NCI-H2081 treated with DMSO at 0.1 percent for 48 hours (cell line): ENCODE data around the gene RBMS1.

ENCODE experiments used
- DNase-seq: peaks from one replicate; lab custom pipeline; 2025; lab: John Stamatoyannopoulos, UW

The RBMS1 gene, protein sequence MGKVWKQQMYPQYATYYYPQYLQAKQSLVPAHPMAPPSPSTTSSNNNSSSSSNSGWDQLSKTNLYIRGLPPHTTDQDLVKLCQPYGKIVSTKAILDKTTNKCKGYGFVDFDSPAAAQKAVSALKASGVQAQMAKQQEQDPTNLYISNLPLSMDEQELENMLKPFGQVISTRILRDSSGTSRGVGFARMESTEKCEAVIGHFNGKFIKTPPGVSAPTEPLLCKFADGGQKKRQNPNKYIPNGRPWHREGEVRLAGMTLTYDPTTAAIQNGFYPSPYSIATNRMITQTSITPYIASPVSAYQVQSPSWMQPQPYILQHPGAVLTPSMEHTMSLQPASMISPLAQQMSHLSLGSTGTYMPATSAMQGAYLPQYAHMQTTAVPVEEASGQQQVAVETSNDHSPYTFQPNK

DNA sequence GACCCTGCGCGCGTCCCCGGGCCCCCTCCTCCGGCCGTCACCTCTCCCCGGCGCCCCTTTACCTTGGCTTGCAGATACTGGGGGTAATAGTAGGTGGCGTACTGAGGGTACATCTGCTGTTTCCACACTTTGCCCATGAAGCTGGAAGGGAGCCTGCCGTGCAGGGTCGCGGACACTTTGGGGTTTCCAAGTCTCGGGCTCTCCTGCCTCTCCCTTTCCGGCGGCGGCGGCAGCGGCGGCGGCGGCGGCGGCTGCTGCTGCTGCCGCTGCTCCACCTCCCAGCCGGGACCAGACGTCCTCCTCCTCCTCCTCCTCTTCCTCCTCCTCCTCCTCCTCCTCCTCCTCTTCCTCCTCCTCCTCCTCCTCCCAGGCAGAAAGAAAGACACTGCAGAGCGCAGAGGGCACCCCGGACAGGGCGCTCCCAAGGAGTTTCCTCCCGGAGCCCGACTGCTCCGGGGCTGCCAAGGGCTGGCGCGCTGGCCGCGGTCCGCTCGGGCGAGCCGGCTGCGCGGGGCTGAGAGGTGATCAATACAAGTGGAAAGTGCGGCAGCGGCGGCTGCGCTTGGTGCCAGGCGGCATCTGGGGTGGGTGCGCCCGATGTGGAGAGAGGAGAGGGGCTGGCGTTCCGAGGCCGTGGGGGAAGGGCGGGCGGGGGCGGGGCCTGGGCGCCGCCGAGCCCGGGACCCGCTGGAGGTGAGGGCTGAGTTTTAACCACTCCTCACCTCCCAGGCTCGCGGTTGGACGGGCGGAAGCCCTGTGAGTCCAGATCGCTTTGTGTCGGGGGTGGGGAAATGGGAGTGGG lies at the start of gene RBMS1:
Gene RBMS1 (minus strand): TSS at position 581 of the 802 bp plus-strand sequence. CDS start 444 bp downstream, at position 137.
- no peak for DNase-seq

DNA sequence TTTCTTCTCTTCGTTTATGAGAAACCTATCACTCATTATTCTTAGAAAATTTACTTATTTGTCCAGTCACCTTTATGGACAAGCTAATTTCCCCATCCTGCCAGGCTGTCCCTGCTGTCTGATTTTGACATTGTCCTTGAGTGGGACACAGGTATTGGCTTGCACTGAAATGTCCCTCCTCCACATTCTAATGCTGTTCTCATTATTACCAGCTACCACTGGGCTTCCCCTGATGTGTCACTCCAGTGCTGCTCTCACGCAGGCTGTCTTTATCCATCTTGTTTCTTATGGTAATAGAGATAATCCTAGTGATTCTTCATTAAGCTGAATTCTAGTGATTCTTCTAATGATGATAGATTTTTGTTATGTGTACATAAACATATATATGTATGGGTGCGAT lies 48.1 kb upstream of the RBMS1 start:
- DNase-seq = no peak

GRCh38 chr2:160538559-160539355 lies 45.1 kb upstream of the RBMS1 start:
- DNase-seq = no peak

GRCh38 chr2:160538115-160538514 lies 44.5 kb upstream of the RBMS1 start:
- DNase-seq = no peak

DNA sequence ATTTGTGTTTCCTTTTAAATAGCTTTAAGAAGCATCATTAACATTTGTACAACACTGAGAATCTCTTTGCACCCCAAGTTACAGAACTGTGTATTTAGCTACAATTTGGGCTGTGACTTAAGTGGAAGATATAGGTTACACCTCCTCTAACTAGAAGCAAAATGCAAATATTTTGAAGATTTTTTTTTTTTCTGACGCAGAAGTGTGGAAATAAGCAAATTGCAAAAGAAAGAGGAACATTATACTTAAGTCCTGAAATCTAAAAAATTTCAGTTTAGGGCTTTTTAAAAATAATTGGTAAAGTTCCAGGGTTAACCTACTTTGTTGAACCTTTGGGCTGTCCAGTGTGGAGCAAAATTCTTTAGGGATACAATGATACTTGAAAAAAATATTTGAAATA lies 41.4 kb upstream of the RBMS1 start:
- DNase-seq = no peak

GRCh38 chr2:160534249-160534648 lies 40.6 kb upstream of the RBMS1 start:
- DNase-seq = no peak

GRCh38 chr2:160533482-160533881 lies 39.9 kb upstream of the RBMS1 start:
- no peak for DNase-seq

- no peak for DNase-seq
Measured at GRCh38 chr2:160532388-160532787, 38.8 kb upstream of the RBMS1 start.

DNA sequence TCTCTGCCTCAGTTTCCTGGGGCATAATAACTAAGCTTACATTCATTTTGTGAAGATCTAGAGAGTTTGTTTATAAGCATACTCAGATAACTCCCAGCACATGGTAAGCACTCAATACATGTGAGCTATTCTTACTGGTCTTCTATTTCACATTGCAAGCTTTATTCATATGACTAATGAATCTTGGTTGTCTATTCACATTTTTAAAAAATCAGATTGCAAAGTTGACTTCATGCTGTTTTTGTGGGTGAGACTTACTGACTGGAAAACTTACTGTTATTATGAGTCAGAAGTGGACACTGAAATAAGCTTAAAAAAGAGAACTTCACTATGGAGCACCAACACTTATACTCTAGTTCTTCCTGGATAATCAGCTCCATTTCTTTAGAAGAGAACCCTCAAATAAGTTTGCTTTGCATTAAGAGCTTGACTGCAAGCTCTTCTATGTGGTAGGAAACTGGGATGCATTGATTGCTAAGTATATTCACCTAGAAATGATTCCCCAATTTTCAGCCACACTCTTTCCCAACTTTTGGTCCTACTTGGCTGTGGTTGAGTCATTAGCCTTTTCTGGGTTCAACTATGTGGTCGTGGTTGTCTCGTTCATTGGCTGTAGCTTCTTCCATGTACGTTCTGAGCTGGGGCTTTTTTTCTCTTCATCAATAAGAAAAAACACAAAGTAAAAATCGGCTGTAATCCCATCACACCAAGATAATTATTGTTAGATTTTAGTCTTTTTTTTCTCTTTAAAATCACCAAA lies 29.5 kb upstream of the RBMS1 start:
- DNase-seq = no peak

DNA sequence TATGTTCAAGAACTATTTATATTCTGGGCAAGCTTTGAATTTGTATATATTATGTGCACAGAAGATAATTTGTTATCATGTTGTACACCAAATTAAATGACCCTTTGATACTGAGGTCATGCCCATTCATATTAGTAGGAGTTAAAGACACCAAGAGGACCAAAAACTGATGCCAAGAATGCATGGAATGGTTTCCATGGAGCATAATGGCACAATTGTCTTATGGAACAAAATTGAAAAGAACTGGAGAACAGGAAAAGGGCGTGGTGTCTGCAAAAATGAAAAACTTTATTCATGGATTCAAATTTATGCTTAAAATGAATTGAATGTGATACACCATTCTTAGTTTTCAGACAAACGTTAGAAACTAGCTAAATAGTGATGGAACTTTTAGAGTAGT lies 24.1 kb upstream of the RBMS1 start:
- DNase-seq = no peak

GRCh38 chr2:160516547-160517365 lies 23.1 kb upstream of the RBMS1 start:
- DNase-seq = no peak

DNA sequence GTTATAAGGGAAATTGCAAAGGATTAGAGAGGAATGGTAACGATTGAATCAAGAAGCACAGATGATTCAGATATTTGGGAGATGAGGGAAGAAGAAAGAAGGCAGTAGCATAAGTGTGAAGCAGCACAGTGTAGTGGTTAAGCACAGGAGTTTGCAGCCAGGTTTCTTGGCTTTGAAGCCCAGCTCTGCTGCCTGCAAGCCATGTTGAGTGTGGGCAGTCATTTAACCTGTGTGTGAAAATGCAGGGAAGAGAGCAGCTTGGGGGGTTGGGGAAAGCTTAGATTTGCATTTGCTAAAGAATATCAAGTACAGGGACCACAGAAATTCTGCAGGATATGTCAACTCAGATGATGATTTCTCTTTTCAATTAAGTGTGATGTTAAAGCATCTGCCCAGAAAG lies 21.5 kb upstream of the RBMS1 start:
- no peak for DNase-seq

DNA sequence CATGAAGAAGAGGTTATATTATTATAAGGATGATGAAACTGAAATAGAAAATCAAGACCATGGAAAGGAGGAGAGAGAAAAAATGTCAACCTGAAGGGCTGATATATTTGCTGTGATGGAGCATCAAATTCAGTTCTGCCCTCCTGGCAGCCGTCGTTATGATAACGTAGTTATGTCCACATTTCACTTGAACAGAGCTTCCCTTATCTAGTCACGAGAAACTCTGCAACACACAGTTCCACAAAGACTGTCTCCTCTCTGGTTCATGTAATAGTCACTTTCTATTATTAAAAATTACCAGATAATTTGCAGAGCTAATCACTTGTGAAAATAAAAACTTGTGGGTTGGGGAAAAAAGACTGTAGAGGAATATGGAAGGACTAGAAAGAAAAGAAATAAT lies 19.5 kb upstream of the RBMS1 start:
- no peak for DNase-seq

- no peak for DNase-seq
Measured at GRCh38 chr2:160512491-160512890, 18.9 kb upstream of the RBMS1 start.

DNA sequence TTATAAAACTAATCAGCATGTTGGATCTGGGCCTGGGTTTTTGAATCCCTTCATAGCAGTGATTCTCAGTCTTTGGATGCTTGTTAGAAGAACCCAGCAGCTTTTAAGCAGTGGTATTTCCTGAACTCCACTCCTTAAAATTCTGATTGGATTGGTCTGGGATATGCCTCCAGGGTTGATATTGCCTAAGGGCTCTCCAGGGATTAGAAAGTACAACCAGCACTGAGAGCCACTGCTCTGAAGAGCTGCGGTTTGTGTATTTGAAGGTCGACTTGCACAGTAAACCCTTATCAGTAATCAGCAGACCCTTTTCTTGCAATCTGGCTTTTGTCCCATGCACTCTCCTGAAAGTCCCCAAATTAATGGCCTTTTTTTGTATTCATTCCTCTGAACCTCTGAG lies 17.0 kb upstream of the RBMS1 start:
- no peak for DNase-seq

DNA sequence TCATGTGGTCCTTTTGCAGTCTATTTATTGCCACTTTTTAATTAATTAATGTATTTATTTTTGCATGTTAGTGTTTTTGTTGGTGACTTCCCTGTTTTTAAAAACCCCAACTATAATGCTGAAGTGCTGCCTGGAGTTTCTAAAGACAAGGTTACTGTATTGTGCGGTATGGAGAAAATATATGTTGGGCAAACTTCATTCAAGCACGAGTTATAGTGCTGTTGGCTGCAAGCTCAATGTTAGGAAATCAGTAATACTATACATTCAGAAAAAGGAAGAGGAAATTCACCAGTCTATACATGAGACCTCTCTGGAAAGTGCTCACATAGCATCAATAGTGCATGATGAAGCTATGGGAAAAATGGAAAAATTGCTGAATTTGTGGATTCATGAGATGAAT lies 15.4 kb upstream of the RBMS1 start:
- DNase-seq = no peak

- DNase-seq = no peak
Measured at GRCh38 chr2:160507464-160507863, 13.9 kb upstream of the RBMS1 start.

- DNase-seq = no peak
Measured at GRCh38 chr2:160507046-160507407, 13.4 kb upstream of the RBMS1 start.

DNA sequence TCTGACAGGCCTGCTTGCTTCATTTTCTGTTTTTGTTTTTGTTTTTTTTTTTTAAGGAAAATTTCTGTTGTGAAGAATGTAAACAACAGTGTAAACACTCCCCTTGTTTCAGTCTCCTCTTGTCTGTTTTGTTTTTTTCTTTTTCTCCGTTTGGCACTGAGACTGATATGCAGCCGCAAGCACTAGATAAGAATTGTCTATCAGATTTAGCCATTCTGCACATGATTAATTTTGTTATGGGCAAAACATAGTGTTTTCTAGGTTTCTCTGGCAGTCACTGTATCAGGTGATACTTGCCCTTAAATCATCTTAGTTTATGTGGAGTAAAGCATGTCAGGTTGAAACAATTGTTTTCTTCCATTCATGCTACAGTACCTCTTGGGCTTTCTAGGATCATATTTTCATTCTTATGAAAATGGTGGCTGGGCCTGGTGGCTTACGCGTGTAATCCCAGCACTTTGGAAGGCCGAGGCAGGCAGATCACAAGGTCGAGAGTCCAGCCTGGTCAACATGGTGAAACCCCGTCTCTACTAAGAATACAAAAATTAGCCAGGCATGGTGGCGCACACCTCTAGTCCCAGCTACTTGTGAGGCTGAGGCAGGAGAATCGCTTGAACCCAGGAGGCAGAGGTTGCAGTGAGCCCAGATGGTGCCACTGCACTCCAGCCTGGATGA lies 12.9 kb upstream of the RBMS1 start:
- no peak for DNase-seq

- DNase-seq = no peak
Measured at GRCh38 chr2:160505256-160505655, 11.6 kb upstream of the RBMS1 start.
